K562 (cell line): ENCODE data around the gene PRKG1.

Source experiments
- CTCF ChIP-seq, 3 experiments: IDR thresholded peaks in 2 of 3; conservative IDR thresholded peaks in 1 of 3; 2 replicates each; pipeline ENCODE4 v1.5.1; 2011 to 2012; ENCODE audit warnings: low read length in 3 of 3, mild to moderate bottlenecking in 3 of 3, control low read depth in 2 of 3, improper control_type of control experiment in 1 of 3, inconsistent platforms in 1 of 3, low read depth in 1 of 3, mixed read lengths in 1 of 3, moderate library complexity in 1 of 3; ENCODE audit not compliant: insufficient read depth in 2 of 3
- ESRRB ChIP-seq: fragments of 250-450 bp; sonication (Bioruptor Pico); IDR thresholded peaks from 2 replicates; pipeline ENCODE4 v1.5.0; 2020; ENCODE audit warnings: mild to moderate bottlenecking, moderate library complexity, borderline replicate concordance
- ZNF133 ChIP-seq: fragments of 250-450 bp; sonication (Bioruptor Pico); IDR thresholded peaks from 2 replicates; pipeline ENCODE4 v1.4.0; 2020; ENCODE audit warnings: mild to moderate bottlenecking
- ZNF644 ChIP-seq: fragments of 200-800 bp; sonication (Bioruptor generic); IDR thresholded peaks from 2 replicates; pipeline ENCODE4 v1.6.1; 2016; ENCODE audit warnings: low read depth, missing genetic modification characterization, missing compliant biosample characterization

GRCh38 chr10:51765284-51765971, 691.1 kb downstream of the PRKG1 start:
- TF ChIP-seq CTCF (IDR thresholded peaks at IDR 0.05 in 2 of 3, conservative IDR thresholded peaks at IDR 0.05 in 1 of 3; ENCODE audit: insufficient read depth in 2 of 3, low read depth in 1 of 3, low read length in 3 of 3): no peak
- no peak for TF ChIP-seq ESRRB
- no peak for TF ChIP-seq ZNF133
- TF ChIP-seq ZNF644 (tag): no peak
